ENCODE data around the gene PCDH11Y.
"Not testable (repeated sequence)": the region's sequence is repeated elsewhere in the genome, so short reads cannot be mapped to it uniquely, and the experiment has no call there.

PCDH11Y gene

DNA sequence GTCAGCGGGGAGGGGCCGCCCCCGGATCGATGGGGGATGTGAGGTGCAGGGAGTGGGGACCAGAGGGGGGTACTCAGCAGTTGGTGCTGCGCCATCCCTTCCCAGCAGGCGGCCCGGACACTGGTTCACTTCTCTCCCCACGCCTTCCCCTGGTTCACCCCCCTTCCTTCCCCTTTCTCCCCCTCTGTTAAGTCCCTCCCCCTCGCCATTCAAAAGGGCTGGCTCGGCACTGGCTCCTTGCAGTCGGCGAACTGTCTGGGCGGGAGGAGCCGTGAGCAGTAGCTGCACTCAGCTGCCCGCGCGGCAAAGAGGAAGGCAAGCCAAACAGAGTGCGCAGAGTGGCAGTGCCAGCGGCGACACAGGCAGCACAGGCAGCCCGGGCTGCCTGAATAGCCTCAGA lies at the start of gene PCDH11Y:
TSS of gene PCDH11Y (plus strand) at position 240 of the 400 bp plus-strand sequence. CDS start 56,804 bp downstream, outside the sequence.
- DNase-seq, result not testable (repeated sequence)

GRCh38 chrY:4967894-4968293 lies 32.2 kb upstream of the PCDH11Y start:
- not testable (repeated sequence) for DNase-seq

GRCh38 chrY:4991743-4992400 lies 8.2 kb upstream of the PCDH11Y start:
- not testable (repeated sequence) for DNase-seq

- not testable (repeated sequence) for DNase-seq
Measured at GRCh38 chrY:4994892-4995291, 5.2 kb upstream of the PCDH11Y start.

- not testable (repeated sequence) for DNase-seq
Measured at GRCh38 chrY:5002476-5003184, 2.5 kb downstream of the PCDH11Y start.

DNA sequence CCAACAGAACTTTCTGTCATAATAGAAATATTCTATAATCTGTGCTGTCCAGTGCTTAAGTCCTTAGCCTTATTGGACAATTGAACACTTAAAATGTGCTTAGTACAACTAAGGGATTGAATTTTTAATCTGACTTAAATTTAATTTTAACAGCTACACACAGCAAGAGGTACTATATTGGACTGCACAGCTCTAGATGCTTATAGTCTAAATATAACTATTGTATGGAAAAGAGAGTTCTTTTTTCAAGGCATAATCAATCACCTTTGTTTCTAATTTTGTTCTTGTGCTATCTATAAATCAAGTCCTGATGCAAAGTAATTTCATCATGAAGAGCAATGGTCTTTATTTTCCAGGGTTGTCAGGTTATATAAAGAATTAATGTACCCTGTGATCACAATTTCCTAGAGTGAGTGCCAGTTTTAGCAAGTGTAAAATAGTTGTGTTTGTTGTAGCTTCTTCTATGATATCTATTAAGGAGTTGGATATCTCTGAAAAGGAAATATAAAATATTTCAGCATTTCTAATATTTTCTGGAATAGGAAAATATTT lies 39.0 kb downstream of the PCDH11Y start:
- DNase-seq, result not testable (repeated sequence)

- not testable (repeated sequence) for DNase-seq
Measured at GRCh38 chrY:5083017-5083416, 82.9 kb downstream of the PCDH11Y start.

- not testable (repeated sequence) for DNase-seq
Measured at GRCh38 chrY:5182998-5183397, 182.9 kb downstream of the PCDH11Y start.

DNA sequence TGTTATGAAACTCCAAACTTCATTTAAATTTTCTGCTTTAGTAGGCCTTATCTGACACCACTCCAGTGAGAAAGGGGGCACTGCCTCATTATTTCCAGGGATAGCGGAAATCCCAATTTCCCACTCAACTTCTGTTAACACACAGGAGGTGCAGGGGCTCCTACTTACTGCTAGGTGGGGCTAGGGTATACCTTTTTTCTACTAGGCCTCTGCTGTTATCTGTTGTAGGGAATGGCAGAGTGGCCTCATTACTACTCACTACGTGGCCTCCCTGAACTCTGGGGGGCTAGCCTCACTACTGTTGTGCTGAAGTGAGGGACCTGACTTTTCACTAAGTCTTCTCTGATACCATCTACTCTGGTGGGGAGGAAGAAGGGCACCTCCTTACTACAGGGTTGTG lies 215.0 kb downstream of the PCDH11Y start:
- DNase-seq, result not testable (repeated sequence)

DNA sequence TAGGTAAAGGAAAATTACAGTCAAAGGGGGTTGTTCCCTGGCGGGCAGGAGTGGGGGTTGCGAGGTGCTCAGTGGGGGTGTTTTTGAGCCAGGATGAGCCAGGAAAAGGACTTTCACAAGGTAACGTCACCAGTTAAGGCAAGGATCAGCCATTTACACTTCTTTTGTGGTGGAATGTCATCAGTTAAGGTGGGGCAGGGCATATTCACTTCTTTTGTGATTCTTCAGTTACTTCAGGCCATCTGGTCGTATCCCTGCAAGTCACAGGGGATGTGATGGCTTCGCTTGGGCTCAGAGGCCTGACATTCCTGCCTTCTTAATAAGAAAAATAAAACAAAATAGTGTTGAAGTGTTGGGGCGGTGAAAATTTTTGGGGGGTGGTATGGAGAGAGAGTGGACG lies 324.8 kb downstream of the PCDH11Y start:
- not testable (repeated sequence) for DNase-seq

- DNase-seq, result not testable (repeated sequence)
Measured at GRCh38 chrY:5342220-5342619, 342.1 kb downstream of the PCDH11Y start.

- not testable (repeated sequence) for DNase-seq
Measured at GRCh38 chrY:5543705-5544104, 543.6 kb downstream of the PCDH11Y start.

DNA sequence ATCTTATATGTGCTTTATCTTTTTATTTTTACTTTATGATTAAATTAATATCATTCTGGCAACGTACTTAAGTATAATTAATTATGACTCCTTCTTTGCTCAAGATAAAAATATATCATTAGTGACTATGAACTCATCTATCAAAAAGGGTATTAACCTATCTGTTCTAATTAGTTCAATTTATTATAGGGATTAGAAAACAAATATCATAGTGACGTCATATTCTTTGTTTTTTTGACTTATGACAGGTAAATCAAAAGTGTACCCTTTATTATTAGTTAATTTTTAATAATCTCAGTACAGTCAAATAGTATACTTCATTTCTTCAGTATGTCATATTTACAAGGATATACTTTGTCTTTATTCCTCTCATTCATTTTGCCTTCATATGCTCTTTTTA lies 638.5 kb downstream of the PCDH11Y start:
- not testable (repeated sequence) for DNase-seq

DNA sequence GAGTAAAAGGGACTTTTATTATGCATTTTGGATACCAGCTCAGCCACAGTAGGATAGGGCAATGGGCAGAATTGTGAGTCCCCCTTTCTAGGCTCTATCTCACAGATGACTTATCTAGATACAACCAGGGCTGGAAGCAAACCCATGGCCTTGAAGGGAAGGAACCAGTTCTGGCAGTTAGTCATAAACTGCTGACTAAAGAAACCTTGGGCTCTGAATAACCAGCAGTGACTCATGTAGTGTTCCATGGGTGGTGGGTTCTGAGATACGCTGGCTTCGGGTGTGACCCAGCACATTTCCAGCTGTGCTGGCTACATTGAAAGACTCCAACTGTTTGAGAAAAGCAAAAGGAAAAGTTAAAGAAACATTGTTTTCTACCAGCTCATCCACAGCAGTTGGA lies 679.2 kb downstream of the PCDH11Y start:
- DNase-seq, result not testable (repeated sequence)

DNA sequence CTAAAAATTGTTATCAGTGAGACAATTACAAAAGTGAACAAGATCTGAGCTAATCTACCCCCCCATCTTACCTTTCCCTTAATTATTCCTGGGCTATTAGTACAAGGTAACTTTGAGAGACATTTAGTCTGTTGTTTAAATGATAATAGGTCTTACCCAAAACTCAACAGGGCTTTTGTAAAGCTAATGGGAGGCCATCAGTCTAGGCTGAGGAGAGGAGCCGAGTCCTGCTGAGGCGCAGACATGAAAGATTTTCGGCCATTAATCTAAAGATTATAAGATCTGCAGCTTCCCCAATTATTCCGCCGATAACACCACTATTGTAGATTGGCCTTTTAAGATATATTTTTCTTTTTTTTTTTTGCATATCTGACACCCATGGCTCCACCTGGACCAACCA lies 708.6 kb downstream of the PCDH11Y start:
- DNase-seq, result not testable (repeated sequence)

DNA sequence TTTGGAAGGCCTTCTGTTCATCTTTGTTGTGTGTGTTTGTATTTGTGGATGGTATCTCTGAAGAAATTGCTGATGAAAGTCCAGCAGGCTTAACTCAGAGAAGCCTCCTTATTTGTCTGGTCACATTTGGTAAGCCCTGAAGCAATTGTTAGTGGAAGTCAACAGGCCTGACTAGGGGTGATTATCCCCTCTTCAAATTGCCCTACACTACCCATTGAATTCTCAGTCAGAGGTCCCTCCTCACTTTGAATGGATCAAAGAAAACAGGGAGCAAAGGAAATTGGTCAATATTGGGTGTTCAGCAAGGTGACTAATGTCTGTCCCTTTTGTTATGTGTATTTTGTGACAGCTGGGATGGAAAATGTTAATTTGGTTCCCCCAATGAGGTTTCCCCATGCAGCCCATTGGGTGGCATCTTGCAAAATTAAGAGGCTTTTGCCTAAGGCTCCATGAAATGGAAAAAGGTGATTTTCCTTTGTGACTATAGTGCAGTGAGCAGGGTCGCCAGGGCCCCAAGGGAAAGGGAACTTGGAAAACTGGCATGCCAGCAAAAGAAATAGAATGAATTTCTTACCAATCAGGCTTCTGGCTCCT lies 709.8 kb downstream of the PCDH11Y start:
- not testable (repeated sequence) for DNase-seq

- DNase-seq, result not testable (repeated sequence)
Measured at GRCh38 chrY:5761403-5761802, 761.3 kb downstream of the PCDH11Y start.

- DNase-seq, result not testable (repeated sequence)
Measured at GRCh38 chrY:5776485-5776884, 776.4 kb downstream of the PCDH11Y start.

Data from DMS79 (cell line).